GM23338 (cell line): ENCODE results near the gene SPTB. TPM values are rescaled to one million over a fixed set of nuclear protein-coding genes. Genes with fewer than 3 reads are reported as not detected.

Experiments
- ATAC-seq: fragments of 200-7000 bp; cut with Tn5 transposase; 3 replicates; pipeline ENCODE4 v1.9.1; 2020
- DNase-seq: peaks from one replicate; pipeline ENCODE4 v3.0.0-alpha.2; 2015; ENCODE audit warnings: low spot score
- H2AFZ ChIP-seq: fragments of 200-600 bp; sonication (generic); 2 replicates; pipeline ENCODE4 v1.8.0; 2016; ENCODE audit warnings: antibody characterized with exemption, mild to moderate bottlenecking, moderate library complexity
- H3F3A ChIP-seq: fragments of 200-600 bp; sonication (generic); replicated peaks from 2 replicates; pipeline ENCODE4 v1.8.0; 2017; ENCODE audit warnings: antibody characterized with exemption, mixed run types, low read depth
- H3K27ac ChIP-seq: fragments of 200-600 bp; sonication (generic); 2 replicates; pipeline ENCODE4 v1.6.1; 2016; ENCODE audit warnings: low read depth
- H3K27me3 ChIP-seq: fragments of 200-600 bp; sonication (generic); 2 replicates; pipeline ENCODE4 v1.8.0; 2016; ENCODE audit warnings: mild to moderate bottlenecking, mixed run types, moderate library complexity; ENCODE audit not compliant: insufficient read depth
- H3K36me3 ChIP-seq: fragments of 200-600 bp; sonication (generic); 2 replicates; pipeline ENCODE4 v1.8.0; 2016; ENCODE audit warnings: mild to moderate bottlenecking; ENCODE audit not compliant: insufficient read depth
- H3K4me1 ChIP-seq: fragments of 200-600 bp; sonication (generic); 2 replicates; pipeline ENCODE4 v1.8.0; 2016; ENCODE audit warnings: mild to moderate bottlenecking, moderate library complexity; ENCODE audit not compliant: insufficient read depth
- H3K4me2 ChIP-seq: fragments of 200-600 bp; sonication (generic); 2 replicates; pipeline ENCODE4 v1.7.1; 2017; ENCODE audit warnings: mixed run types
- H3K4me3 ChIP-seq: fragments of 200-600 bp; sonication (generic); 2 replicates; pipeline ENCODE4 v1.6.1; 2016; ENCODE audit warnings: mixed run types
- H3K79me2 ChIP-seq: fragments of 200-600 bp; sonication (generic); replicated peaks from 2 replicates; pipeline ENCODE4 v1.8.0; 2017; ENCODE audit warnings: mild to moderate bottlenecking; ENCODE audit not compliant: insufficient read depth
- H3K9me2 ChIP-seq: fragments of 200-600 bp; sonication (generic); 2 replicates; pipeline ENCODE4 v1.8.0; 2017; ENCODE audit not compliant: insufficient read depth
- H4K20me1 ChIP-seq: fragments of 200-600 bp; sonication (generic); replicated peaks from 2 replicates; pipeline ENCODE4 v1.8.0; 2017; ENCODE audit warnings: mild to moderate bottlenecking; ENCODE audit not compliant: insufficient read depth
- H3K27ac Mint-ChIP-seq: 2 replicates; pipeline ENCODE4 v1.8.0; 2020; ENCODE audit warnings: inconsistent platforms, mild to moderate bottlenecking, moderate library complexity, mixed read lengths
- H3K27me3 Mint-ChIP-seq: 3 replicates; pipeline ENCODE4 v1.8.0; 2022; ENCODE audit warnings: low read depth, mild to moderate bottlenecking, moderate library complexity, mixed read lengths, inconsistent platforms; ENCODE audit not compliant: insufficient read depth, poor library complexity
- H3K36me3 Mint-ChIP-seq: 3 replicates; pipeline ENCODE4 v1.8.0; 2021; ENCODE audit warnings: low read depth, mild to moderate bottlenecking, inconsistent platforms, moderate library complexity, mixed read lengths
- H3K4me1 Mint-ChIP-seq: 3 replicates; pipeline ENCODE4 v1.8.0; 2020; ENCODE audit warnings: mild to moderate bottlenecking, inconsistent platforms, mixed read lengths
- H3K4me3 Mint-ChIP-seq: 3 replicates; pipeline ENCODE4 v1.8.0; 2021; ENCODE audit warnings: moderate library complexity, mild to moderate bottlenecking, inconsistent platforms, mixed read lengths
- H3K9me3 Mint-ChIP-seq: 3 replicates; pipeline ENCODE4 v1.8.0; 2020; ENCODE audit warnings: moderate library complexity, mild to moderate bottlenecking, inconsistent platforms, mixed read lengths
- CREB1 ChIP-seq: fragments of 250-450 bp; sonication (Bioruptor Pico); IDR thresholded peaks from 2 replicates; pipeline ENCODE4 v1.5.0; 2020; ENCODE audit warnings: low read depth, mild to moderate bottlenecking, moderate library complexity
- EZH2 ChIP-seq: fragments of 200-600 bp; sonication (generic); IDR thresholded peaks from one replicate; pipeline ENCODE4 v1.8.0; 2017; ENCODE audit warnings: antibody characterized with exemption, mild to moderate bottlenecking, low read depth; ENCODE audit not compliant: unreplicated experiment
- EZH2phosphoT487 ChIP-seq: fragments of 200-600 bp; sonication (generic); IDR thresholded peaks from one replicate; pipeline ENCODE4 v1.8.1; 2018; ENCODE audit warnings: antibody characterized with exemption; ENCODE audit not compliant: unreplicated experiment
- JUNB ChIP-seq: IDR thresholded peaks from one replicate; pipeline ENCODE4 v1.6.1; 2016; ENCODE audit warnings: antibody characterized with exemption; ENCODE audit not compliant: unreplicated experiment
- NANOG ChIP-seq: IDR thresholded peaks from 2 replicates; pipeline ENCODE4 v1.6.1; 2016; ENCODE audit warnings: antibody characterized with exemption, borderline replicate concordance
- POLR2AphosphoS5 ChIP-seq: IDR thresholded peaks from 2 replicates; pipeline ENCODE4 v1.6.1; 2016; ENCODE audit warnings: antibody characterized with exemption, low read depth
- STAT1 ChIP-seq: IDR thresholded peaks from one replicate; pipeline ENCODE4 v1.6.1; 2016; ENCODE audit warnings: antibody characterized with exemption; ENCODE audit not compliant: unreplicated experiment
- ZNF114 ChIP-seq: fragments of 250-450 bp; sonication (Bioruptor Pico); IDR thresholded peaks from 2 replicates; pipeline ENCODE4 v1.5.0; 2020; ENCODE audit warnings: mild to moderate bottlenecking, moderate library complexity
- ZNF331 ChIP-seq: fragments of 250-450 bp; sonication (Bioruptor Pico); IDR thresholded peaks from 2 replicates; pipeline ENCODE4 v1.5.0; 2020; ENCODE audit warnings: low read depth, mild to moderate bottlenecking, moderate library complexity
- polyA plus RNA-seq: library from polyadenylated mRNA; unstranded; fragments of >200 nt; fragmentation: Nextera tagmentation; extraction: Ambion mirVana; gene quantifications from 2 replicates; pipeline ENCODE4 v1.2.1, GENCODE V29; 2016
- total RNA-seq: library from RNA; depleted of rRNA; stranded (reverse); fragments of >200 nt; shearing (Covaris generic); gene quantifications from 2 replicates; pipeline ENCODE4 v1.2.3, GENCODE V29; 2014
- TF ChIP-seq, protein P1 (sequence below): IDR thresholded peaks from one replicate; pipeline ENCODE4 v1.6.1; 2018; ENCODE audit warnings: antibody characterized with exemption; ENCODE audit not compliant: unreplicated experiment
- TF ChIP-seq, protein P2 (sequence below): IDR thresholded peaks from 2 replicates; pipeline ENCODE4 v1.6.1; 2016; ENCODE audit warnings: antibody characterized with exemption
- TF ChIP-seq, protein P3 (sequence below), 2 experiments: fragments of 200-600 bp in 1 of 2; sonication (generic) in 1 of 2; conservative IDR thresholded peaks; 2 replicates each; pipeline versions ENCODE4 v1.5.1 to v1.6.1; 2016 to 2017; ENCODE audit warnings: antibody characterized with exemption in 2 of 2, low read depth in 2 of 2, mild to moderate bottlenecking in 2 of 2, moderate library complexity in 1 of 2
- TF ChIP-seq, protein P4 (sequence below): fragments of 250-450 bp; sonication (Bioruptor Pico); IDR thresholded peaks from 2 replicates; pipeline ENCODE4 v1.5.0; 2020; ENCODE audit warnings: mild to moderate bottlenecking, moderate library complexity

The SPTB gene
- total and polyA plus RNA-seq, 2 experiments from 2014 or later = 1.1 to 1.9 TPM

DNA sequence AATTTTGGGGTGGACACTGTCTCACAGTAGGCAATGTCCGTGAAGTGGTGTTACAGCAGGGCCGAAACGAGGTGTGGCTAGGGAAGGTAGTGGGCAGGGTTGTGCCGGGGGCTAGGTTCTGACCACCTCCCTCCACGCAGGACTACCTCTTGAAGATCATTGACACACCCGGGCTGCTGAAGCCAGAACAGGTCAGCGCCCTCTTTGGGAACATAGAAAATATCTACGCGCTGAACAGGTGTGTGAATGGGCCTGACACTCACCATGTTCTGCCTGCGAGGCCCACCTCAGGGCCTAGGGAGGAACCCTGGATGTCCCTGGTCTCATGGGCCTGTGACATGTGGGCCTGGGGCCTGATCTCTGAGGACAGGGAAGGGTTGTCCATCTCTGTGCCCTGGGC lies 150.9 kb downstream of the SPTB start:
- Histone ChIP-seq H3K36me3 (no peaks in the 10 kb centered on the region; the same call in 1 of the 2 replicates), H2AFZ (no peak overlapping the region), H3K9me2 (no peaks in the 10 kb centered on the region), H3K4me3 (no peak overlapping the region), H3K4me2 (no peak overlapping the region), H3K27ac (no peak overlapping the region), H3K27me3 (no peaks in the 10 kb centered on the region), H3F3A (0 out of 2 replicates have a peak, but pooled peaks cover 2% of the 10 kb centered on the region), H4K20me1 (peaks cover 32% of the 10 kb centered on the region), H3K79me2 (peaks cover 42% of the 10 kb centered on the region), H3K4me1 (peaks cover 25% of the 10 kb centered on the region)
- Mint-ChIP-seq H3K27ac (no peak overlapping the region), H3K9me3 (no peaks in the 10 kb centered on the region), H3K36me3 (peaks cover 66% of the 10 kb centered on the region), H3K4me1 (peaks cover 50% of the 10 kb centered on the region), H3K4me3 (no peak overlapping the region), H3K27me3 (peaks cover 18% of the 10 kb centered on the region)
- TF ChIP-seq, protein P1, sequence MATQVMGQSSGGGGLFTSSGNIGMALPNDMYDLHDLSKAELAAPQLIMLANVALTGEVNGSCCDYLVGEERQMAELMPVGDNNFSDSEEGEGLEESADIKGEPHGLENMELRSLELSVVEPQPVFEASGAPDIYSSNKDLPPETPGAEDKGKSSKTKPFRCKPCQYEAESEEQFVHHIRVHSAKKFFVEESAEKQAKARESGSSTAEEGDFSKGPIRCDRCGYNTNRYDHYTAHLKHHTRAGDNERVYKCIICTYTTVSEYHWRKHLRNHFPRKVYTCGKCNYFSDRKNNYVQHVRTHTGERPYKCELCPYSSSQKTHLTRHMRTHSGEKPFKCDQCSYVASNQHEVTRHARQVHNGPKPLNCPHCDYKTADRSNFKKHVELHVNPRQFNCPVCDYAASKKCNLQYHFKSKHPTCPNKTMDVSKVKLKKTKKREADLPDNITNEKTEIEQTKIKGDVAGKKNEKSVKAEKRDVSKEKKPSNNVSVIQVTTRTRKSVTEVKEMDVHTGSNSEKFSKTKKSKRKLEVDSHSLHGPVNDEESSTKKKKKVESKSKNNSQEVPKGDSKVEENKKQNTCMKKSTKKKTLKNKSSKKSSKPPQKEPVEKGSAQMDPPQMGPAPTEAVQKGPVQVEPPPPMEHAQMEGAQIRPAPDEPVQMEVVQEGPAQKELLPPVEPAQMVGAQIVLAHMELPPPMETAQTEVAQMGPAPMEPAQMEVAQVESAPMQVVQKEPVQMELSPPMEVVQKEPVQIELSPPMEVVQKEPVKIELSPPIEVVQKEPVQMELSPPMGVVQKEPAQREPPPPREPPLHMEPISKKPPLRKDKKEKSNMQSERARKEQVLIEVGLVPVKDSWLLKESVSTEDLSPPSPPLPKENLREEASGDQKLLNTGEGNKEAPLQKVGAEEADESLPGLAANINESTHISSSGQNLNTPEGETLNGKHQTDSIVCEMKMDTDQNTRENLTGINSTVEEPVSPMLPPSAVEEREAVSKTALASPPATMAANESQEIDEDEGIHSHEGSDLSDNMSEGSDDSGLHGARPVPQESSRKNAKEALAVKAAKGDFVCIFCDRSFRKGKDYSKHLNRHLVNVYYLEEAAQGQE = no peak
- TF ChIP-seq ZNF114 = no peak
- TF ChIP-seq, protein P2, sequence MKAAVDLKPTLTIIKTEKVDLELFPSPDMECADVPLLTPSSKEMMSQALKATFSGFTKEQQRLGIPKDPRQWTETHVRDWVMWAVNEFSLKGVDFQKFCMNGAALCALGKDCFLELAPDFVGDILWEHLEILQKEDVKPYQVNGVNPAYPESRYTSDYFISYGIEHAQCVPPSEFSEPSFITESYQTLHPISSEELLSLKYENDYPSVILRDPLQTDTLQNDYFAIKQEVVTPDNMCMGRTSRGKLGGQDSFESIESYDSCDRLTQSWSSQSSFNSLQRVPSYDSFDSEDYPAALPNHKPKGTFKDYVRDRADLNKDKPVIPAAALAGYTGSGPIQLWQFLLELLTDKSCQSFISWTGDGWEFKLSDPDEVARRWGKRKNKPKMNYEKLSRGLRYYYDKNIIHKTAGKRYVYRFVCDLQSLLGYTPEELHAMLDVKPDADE = no peak
- TF ChIP-seq EZH2 = no peak
- no peak for TF ChIP-seq POLR2AphosphoS5
- TF ChIP-seq CREB1 = no peak
- no peak for TF ChIP-seq EZH2phosphoT487
- TF ChIP-seq, protein P3, sequence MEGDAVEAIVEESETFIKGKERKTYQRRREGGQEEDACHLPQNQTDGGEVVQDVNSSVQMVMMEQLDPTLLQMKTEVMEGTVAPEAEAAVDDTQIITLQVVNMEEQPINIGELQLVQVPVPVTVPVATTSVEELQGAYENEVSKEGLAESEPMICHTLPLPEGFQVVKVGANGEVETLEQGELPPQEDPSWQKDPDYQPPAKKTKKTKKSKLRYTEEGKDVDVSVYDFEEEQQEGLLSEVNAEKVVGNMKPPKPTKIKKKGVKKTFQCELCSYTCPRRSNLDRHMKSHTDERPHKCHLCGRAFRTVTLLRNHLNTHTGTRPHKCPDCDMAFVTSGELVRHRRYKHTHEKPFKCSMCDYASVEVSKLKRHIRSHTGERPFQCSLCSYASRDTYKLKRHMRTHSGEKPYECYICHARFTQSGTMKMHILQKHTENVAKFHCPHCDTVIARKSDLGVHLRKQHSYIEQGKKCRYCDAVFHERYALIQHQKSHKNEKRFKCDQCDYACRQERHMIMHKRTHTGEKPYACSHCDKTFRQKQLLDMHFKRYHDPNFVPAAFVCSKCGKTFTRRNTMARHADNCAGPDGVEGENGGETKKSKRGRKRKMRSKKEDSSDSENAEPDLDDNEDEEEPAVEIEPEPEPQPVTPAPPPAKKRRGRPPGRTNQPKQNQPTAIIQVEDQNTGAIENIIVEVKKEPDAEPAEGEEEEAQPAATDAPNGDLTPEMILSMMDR (conservative IDR thresholded peaks at IDR 0.05; ENCODE audit: low read depth in 2 of 2) = no peak
- TF ChIP-seq, protein P4, sequence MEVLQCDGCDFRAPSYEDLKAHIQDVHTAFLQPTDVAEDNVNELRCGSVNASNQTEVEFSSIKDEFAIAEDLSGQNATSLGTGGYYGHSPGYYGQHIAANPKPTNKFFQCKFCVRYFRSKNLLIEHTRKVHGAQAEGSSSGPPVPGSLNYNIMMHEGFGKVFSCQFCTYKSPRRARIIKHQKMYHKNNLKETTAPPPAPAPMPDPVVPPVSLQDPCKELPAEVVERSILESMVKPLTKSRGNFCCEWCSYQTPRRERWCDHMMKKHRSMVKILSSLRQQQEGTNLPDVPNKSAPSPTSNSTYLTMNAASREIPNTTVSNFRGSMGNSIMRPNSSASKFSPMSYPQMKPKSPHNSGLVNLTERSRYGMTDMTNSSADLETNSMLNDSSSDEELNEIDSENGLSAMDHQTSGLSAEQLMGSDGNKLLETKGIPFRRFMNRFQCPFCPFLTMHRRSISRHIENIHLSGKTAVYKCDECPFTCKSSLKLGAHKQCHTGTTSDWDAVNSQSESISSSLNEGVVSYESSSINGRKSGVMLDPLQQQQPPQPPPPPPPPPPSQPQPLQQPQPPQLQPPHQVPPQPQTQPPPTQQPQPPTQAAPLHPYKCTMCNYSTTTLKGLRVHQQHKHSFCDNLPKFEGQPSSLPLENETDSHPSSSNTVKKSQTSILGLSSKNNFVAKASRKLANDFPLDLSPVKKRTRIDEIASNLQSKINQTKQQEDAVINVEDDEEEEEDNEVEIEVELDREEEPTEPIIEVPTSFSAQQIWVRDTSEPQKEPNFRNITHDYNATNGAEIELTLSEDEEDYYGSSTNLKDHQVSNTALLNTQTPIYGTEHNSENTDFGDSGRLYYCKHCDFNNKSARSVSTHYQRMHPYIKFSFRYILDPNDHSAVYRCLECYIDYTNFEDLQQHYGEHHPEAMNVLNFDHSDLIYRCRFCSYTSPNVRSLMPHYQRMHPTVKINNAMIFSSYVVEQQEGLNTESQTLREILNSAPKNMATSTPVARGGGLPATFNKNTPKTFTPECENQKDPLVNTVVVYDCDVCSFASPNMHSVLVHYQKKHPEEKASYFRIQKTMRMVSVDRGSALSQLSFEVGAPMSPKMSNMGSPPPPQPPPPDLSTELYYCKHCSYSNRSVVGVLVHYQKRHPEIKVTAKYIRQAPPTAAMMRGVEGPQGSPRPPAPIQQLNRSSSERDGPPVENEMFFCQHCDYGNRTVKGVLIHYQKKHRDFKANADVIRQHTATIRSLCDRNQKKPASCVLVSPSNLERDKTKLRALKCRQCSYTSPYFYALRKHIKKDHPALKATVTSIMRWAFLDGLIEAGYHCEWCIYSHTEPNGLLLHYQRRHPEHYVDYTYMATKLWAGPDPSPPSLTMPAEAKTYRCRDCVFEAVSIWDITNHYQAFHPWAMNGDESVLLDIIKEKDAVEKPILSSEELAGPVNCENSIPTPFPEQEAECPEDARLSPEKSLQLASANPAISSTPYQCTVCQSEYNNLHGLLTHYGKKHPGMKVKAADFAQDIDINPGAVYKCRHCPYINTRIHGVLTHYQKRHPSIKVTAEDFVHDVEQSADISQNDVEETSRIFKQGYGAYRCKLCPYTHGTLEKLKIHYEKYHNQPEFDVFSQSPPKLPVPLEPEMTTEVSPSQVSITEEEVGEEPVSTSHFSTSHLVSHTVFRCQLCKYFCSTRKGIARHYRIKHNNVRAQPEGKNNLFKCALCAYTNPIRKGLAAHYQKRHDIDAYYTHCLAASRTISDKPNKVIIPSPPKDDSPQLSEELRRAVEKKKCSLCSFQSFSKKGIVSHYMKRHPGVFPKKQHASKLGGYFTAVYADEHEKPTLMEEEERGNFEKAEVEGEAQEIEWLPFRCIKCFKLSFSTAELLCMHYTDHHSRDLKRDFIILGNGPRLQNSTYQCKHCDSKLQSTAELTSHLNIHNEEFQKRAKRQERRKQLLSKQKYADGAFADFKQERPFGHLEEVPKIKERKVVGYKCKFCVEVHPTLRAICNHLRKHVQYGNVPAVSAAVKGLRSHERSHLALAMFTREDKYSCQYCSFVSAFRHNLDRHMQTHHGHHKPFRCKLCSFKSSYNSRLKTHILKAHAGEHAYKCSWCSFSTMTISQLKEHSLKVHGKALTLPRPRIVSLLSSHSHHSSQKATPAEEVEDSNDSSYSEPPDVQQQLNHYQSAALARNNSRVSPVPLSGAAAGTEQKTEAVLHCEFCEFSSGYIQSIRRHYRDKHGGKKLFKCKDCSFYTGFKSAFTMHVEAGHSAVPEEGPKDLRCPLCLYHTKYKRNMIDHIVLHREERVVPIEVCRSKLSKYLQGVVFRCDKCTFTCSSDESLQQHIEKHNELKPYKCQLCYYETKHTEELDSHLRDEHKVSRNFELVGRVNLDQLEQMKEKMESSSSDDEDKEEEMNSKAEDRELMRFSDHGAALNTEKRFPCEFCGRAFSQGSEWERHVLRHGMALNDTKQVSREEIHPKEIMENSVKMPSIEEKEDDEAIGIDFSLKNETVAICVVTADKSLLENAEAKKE = no peak
- TF ChIP-seq STAT1 = no peak
- TF ChIP-seq JUNB = no peak
- TF ChIP-seq ZNF331 (CRISPR knock-in tag) = no peak
- TF ChIP-seq NANOG = no peak
- DNase-seq (no peak), ATAC-seq (no peak)
